K562 (cell line): ENCODE data around the gene STON1. TPM values are rescaled to one million over a fixed set of nuclear protein-coding genes. Genes with fewer than 3 reads are reported as not detected.

ENCODE experiments used
- CBX3 ChIP-seq, 2 experiments: IDR thresholded peaks; 1 replicate in 1 of 2; 2 replicates in 1 of 2; pipeline ENCODE4 v1.6.1; 2012; ENCODE audit warnings: inconsistent platforms in 2 of 2, low read length in 2 of 2, borderline replicate concordance in 1 of 2, control low read depth in 1 of 2
- NFIX ChIP-seq: fragments of 250-450 bp; sonication (Bioruptor Pico); IDR thresholded peaks from 2 replicates; pipeline ENCODE4 v1.4.0; 2020; ENCODE audit warnings: low read depth, mild to moderate bottlenecking, moderate library complexity
- SIRT6 ChIP-seq: IDR thresholded peaks from one replicate; pipeline ENCODE4 v1.6.1; 2012; ENCODE audit warnings: low read depth, mild to moderate bottlenecking, control low read depth, inconsistent platforms, low read length, moderate library complexity
- THRAP3 ChIP-seq: fragments of 450-650 bp; IDR thresholded peaks from 2 replicates; pipeline ENCODE4 v1.6.1; 2016; ENCODE audit warnings: mild to moderate bottlenecking, inconsistent platforms, borderline replicate concordance
- WHSC1 ChIP-seq: IDR thresholded peaks from one replicate; pipeline ENCODE4 v1.6.1; 2012; ENCODE audit warnings: low read length, control low read depth, inconsistent platforms
- ZSCAN29 ChIP-seq: fragments of 450-650 bp; IDR thresholded peaks from 2 replicates; pipeline ENCODE4 v1.6.1; 2017
- polyA plus RNA-seq, 8 experiments: library from polyadenylated mRNA; depleted of rRNA in 4 of 8; stranded (reverse) in 5 of 8; unstranded in 3 of 8; fragments of >200 nt; fragmentation: Nextera tagmentation in 2 of 8; fragmentation: Illumina TruSeq in 1 of 8; extraction: Ambion mirVana in 2 of 8; extraction: Trizol in 1 of 8; gene quantifications; 2 replicates each; pipeline versions ENCODE4 v1.2.1 to v1.2.3, GENCODE V29; 2011 to 2014; ENCODE audit warnings: inconsistent platforms in 1 of 8, missing spikeins in 1 of 8
- total RNA-seq, 7 experiments: library from RNA; depleted of rRNA in 6 of 7; stranded (reverse); fragments of >200 nt in 6 of 7; fragmentation: Illumina TruSeq in 2 of 7; extraction: Trizol in 2 of 7; gene quantifications; 2 replicates each; pipeline versions ENCODE4 v1.2.1 to v1.2.3, GENCODE V29; 2011 to 2021; ENCODE audit warnings: low replicate concordance in 1 of 7
- TF ChIP-seq, protein P1 (sequence below): fragments of 450-650 bp; IDR thresholded peaks from 2 replicates; pipeline ENCODE4 v1.6.1; 2016; ENCODE audit warnings: mild to moderate bottlenecking, moderate library complexity
- TF ChIP-seq, protein P2 (sequence below): fragments of 450-650 bp; IDR thresholded peaks from one replicate; pipeline ENCODE4 v1.6.1; 2018; ENCODE audit warnings: mild to moderate bottlenecking, moderate library complexity; ENCODE audit not compliant: partially characterized antibody
- TF ChIP-seq, protein P3 (sequence below): sonication (generic); formaldehyde crosslinking; IDR thresholded peaks from 2 replicates; pipeline ENCODE4 v1.9.0; 2022; ENCODE audit warnings: mild to moderate bottlenecking, missing genetic modification reagents
- TF ChIP-seq, protein P4 (sequence below): fragments of 250-450 bp; sonication (Bioruptor Pico); IDR thresholded peaks from 2 replicates; pipeline ENCODE4 v1.5.0; 2021; ENCODE audit warnings: mild to moderate bottlenecking, moderate library complexity

The STON1 gene
- total and polyA plus RNA-seq, 9 of the 15 experiments (the other 6 are each of a cell fraction or from before 2014, with no cell fraction given) = 0.07 to 1.2 (median 0.55) TPM

DNA sequence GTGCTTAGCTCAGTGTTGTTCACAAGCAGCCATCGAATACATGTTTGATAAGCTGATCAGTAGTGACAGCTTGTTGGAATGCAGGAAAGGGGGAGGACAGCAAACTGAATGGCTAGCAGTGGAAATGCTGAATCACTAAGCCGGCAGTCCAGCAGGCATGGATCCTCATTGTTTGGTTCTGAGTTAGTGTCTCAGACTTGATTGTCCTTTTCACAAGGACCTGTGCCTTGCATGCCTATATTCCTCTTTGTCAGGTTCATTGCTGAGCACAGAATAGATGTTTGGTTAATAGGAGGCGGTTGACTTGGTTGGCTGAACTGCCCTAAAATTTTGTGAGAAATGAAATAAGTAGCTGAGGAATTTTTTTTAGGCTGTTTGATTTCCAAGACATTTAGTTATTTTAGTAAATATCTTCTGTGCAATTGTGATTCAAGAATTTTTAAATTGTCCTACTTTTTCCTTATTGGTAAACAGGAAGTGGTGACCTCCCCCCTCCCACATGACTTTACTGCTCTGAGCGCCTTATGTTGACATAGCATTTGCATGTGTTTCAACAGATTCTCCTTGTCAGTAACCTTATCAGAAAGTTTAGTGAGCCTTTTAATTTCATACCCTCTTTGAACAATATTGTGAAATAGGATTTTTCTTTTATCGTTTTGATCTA, 21.4 kb upstream of the STON1 start (continued):
- TF ChIP-seq, protein P1, sequence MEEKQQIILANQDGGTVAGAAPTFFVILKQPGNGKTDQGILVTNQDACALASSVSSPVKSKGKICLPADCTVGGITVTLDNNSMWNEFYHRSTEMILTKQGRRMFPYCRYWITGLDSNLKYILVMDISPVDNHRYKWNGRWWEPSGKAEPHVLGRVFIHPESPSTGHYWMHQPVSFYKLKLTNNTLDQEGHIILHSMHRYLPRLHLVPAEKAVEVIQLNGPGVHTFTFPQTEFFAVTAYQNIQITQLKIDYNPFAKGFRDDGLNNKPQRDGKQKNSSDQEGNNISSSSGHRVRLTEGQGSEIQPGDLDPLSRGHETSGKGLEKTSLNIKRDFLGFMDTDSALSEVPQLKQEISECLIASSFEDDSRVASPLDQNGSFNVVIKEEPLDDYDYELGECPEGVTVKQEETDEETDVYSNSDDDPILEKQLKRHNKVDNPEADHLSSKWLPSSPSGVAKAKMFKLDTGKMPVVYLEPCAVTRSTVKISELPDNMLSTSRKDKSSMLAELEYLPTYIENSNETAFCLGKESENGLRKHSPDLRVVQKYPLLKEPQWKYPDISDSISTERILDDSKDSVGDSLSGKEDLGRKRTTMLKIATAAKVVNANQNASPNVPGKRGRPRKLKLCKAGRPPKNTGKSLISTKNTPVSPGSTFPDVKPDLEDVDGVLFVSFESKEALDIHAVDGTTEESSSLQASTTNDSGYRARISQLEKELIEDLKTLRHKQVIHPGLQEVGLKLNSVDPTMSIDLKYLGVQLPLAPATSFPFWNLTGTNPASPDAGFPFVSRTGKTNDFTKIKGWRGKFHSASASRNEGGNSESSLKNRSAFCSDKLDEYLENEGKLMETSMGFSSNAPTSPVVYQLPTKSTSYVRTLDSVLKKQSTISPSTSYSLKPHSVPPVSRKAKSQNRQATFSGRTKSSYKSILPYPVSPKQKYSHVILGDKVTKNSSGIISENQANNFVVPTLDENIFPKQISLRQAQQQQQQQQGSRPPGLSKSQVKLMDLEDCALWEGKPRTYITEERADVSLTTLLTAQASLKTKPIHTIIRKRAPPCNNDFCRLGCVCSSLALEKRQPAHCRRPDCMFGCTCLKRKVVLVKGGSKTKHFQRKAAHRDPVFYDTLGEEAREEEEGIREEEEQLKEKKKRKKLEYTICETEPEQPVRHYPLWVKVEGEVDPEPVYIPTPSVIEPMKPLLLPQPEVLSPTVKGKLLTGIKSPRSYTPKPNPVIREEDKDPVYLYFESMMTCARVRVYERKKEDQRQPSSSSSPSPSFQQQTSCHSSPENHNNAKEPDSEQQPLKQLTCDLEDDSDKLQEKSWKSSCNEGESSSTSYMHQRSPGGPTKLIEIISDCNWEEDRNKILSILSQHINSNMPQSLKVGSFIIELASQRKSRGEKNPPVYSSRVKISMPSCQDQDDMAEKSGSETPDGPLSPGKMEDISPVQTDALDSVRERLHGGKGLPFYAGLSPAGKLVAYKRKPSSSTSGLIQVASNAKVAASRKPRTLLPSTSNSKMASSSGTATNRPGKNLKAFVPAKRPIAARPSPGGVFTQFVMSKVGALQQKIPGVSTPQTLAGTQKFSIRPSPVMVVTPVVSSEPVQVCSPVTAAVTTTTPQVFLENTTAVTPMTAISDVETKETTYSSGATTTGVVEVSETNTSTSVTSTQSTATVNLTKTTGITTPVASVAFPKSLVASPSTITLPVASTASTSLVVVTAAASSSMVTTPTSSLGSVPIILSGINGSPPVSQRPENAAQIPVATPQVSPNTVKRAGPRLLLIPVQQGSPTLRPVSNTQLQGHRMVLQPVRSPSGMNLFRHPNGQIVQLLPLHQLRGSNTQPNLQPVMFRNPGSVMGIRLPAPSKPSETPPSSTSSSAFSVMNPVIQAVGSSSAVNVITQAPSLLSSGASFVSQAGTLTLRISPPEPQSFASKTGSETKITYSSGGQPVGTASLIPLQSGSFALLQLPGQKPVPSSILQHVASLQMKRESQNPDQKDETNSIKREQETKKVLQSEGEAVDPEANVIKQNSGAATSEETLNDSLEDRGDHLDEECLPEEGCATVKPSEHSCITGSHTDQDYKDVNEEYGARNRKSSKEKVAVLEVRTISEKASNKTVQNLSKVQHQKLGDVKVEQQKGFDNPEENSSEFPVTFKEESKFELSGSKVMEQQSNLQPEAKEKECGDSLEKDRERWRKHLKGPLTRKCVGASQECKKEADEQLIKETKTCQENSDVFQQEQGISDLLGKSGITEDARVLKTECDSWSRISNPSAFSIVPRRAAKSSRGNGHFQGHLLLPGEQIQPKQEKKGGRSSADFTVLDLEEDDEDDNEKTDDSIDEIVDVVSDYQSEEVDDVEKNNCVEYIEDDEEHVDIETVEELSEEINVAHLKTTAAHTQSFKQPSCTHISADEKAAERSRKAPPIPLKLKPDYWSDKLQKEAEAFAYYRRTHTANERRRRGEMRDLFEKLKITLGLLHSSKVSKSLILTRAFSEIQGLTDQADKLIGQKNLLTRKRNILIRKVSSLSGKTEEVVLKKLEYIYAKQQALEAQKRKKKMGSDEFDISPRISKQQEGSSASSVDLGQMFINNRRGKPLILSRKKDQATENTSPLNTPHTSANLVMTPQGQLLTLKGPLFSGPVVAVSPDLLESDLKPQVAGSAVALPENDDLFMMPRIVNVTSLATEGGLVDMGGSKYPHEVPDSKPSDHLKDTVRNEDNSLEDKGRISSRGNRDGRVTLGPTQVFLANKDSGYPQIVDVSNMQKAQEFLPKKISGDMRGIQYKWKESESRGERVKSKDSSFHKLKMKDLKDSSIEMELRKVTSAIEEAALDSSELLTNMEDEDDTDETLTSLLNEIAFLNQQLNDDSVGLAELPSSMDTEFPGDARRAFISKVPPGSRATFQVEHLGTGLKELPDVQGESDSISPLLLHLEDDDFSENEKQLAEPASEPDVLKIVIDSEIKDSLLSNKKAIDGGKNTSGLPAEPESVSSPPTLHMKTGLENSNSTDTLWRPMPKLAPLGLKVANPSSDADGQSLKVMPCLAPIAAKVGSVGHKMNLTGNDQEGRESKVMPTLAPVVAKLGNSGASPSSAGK = peak; percentile 64
- no peak; a peak in 1 of 3 replicates for TF ChIP-seq CBX3 (IDR thresholded peaks at IDR 0.05; ENCODE audit: borderline replicate concordance in 1 of 2, low read length in 2 of 2)
- no peak for TF ChIP-seq THRAP3
- no peak for TF ChIP-seq WHSC1
- TF ChIP-seq, protein P2, sequence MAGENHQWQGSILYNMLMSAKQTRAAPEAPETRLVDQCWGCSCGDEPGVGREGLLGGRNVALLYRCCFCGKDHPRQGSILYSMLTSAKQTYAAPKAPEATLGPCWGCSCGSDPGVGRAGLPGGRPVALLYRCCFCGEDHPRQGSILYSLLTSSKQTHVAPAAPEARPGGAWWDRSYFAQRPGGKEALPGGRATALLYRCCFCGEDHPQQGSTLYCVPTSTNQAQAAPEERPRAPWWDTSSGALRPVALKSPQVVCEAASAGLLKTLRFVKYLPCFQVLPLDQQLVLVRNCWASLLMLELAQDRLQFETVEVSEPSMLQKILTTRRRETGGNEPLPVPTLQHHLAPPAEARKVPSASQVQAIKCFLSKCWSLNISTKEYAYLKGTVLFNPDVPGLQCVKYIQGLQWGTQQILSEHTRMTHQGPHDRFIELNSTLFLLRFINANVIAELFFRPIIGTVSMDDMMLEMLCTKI = no peak
- TF ChIP-seq, protein P3, sequence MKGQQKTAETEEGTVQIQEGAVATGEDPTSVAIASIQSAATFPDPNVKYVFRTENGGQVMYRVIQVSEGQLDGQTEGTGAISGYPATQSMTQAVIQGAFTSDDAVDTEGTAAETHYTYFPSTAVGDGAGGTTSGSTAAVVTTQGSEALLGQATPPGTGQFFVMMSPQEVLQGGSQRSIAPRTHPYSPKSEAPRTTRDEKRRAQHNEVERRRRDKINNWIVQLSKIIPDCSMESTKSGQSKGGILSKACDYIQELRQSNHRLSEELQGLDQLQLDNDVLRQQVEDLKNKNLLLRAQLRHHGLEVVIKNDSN (CRISPR knock-in tag) = no peak
- TF ChIP-seq SIRT6 = no peak
- TF ChIP-seq ZSCAN29 = no peak
- no peak for TF ChIP-seq NFIX (CRISPR knock-in tag)
- TF ChIP-seq, protein P4, sequence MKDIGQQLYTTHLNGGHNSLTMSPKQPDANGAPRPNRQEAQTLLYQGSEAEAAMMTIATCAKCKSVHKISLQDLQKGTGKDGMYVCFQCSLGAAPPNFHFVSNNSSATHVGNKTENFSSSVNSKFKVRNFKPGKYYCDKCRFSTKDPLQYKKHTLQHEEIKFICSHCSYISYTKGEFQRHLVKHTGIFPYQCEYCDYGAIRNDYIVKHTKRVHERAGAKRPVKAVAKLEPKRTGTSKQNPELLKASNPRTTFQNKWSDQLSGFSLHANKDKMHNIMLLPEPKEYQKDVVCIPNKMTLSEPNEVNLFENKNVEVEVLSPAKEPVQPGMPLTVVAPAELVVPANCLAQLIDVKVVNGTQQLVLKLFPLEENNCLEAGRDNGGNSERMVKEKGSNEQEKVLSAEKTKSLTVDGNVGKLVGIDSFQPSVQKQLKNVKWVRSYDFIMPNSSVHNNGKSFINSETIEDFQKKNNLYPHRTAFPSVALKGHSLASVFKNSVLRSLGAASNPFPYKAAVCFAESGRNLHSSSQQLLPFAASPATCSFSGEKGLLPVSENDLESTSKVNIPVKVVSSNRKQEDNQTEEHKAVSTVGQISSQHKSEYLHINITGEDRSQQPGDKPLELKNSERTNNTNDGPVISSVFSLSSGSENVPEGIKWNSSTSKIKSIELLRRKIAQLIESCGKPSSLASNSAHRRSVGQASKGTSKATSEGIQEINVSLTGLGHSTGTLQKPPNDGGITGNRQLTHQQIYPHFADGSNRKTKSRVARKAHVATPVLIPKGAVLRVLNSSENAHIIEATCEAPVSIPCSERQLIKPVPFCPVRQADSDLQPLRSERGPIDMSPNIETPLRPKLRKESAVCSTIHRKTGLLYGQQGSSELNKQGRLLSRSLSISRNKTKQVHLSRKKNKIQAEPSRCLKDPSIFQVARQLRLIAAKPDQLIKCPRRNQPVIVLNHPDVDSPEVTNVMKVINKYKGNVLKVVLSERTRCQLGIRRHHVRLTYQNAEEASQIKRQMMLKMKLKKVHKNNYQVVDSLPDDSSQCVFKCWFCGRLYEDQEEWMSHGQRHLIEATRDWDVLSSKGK (CRISPR knock-in tag) = no peak
